ENCODE measurements around the gene ENG. TPM values are rescaled to one million over a fixed set of nuclear protein-coding genes. Genes with fewer than 3 reads are reported as not detected.
A peak's percentile ranks its signal among the peaks of the same experiment; 100 is the strongest.

ENG gene
- total and polyA plus RNA-seq, 2 of the 8 experiments (the other 6 are each of a cell fraction or from before 2014, with no cell fraction given): 1.8 to 4.4 TPM

GRCh38 chr9:127767410-127767809 lies 87.0 kb downstream of the ENG start:
- POLR2A ChIA-PET (ENCODE audit: partially characterized antibody): interaction anchor here (0.8 to 1.9 kb wide), 4 partner anchors 13 to 36 kb away, joined by 3 to 7 read pairs (median 4); partner anchors contain the start of genes CDK9 and FPGS
- no peak overlapping the region for H3K23ac ChIP-seq (ENCODE audit: insufficient read length)
- TF ChIP-seq SAP30 (IDR thresholded peaks at IDR 0.05; ENCODE audit: insufficient read depth, insufficient replicate concordance, low read length) (no peak), ZNF274 (IDR thresholded peaks at IDR 0.05; ENCODE audit: borderline replicate concordance, extremely low read depth, low read length) (no peak), ATF3 (IDR thresholded peaks at IDR 0.05; ENCODE audit: insufficient read depth, low read depth, low read length) (no peak), EZH2 (IDR thresholded peaks at IDR 0.05; ENCODE audit: low read depth, low read length, severe bottlenecking) (no peak)

More at GRCh38 chr9:127767410-127767809, 87.0 kb downstream of the ENG start:
- Histone ChIP-seq H2BK5ac (ENCODE audit: low read depth, low read length) (no peak overlapping the region), H4K91ac (replicated peaks; ENCODE audit: insufficient read length, low read length) (no peak overlapping the region), H3K4me1 (replicated peaks in 1 of 4; ENCODE audit: control insufficient read depth in 3 of 4, insufficient read depth in 4 of 4, low read length in 3 of 4) (peaks cover 4 to 23% (median 11%) of the 10 kb centered on the region in 4 experiments), H3K79me1 (ENCODE audit: low read depth, low read length) (no peaks in the 10 kb centered on the region), H3K56ac (replicated peaks; ENCODE audit: insufficient read length, low read depth, low read length) (no peak overlapping the region), H3K18ac (ENCODE audit: extremely low read depth, low read length) (no peak overlapping the region; the same call in 1 of the 2 replicates), H3K23me2 (ENCODE audit: low read depth, low read length) (no peaks in the 10 kb centered on the region; the same call in 1 of the 2 replicates), H3K9me3 (ENCODE audit: insufficient read depth in 2 of 2, low read depth in 1 of 2, low read length in 1 of 2) (no peaks in the 10 kb centered on the region), H4K5ac (ENCODE audit: insufficient read length, low read depth, low read length) (no peak overlapping the region), H3K4ac (replicated peaks; ENCODE audit: insufficient read length, low read depth, low read length) (no peak overlapping the region), H2AFZ (ENCODE audit: low read length) (no peak overlapping the region), H4K8ac (ENCODE audit: extremely low read depth, insufficient read depth, low read length) (no peak overlapping the region), H4K20me1 (replicated peaks in 1 of 2; ENCODE audit: control insufficient read depth in 1 of 2, insufficient read depth in 2 of 2, low read length in 2 of 2) (no peaks in the 10 kb centered on the region), H2BK15ac (ENCODE audit: low read length) (no peak overlapping the region), H2AK5ac (ENCODE audit: low read depth, low read length) (no peak overlapping the region), H3K27ac (ENCODE audit: low read depth, low read length) (no peak overlapping the region), H2BK12ac (ENCODE audit: low read depth, low read length) (0 out of 2 replicates have a peak overlapping the region, but pooled peaks have one; percentile 39), H3K27me3 (replicated peaks in 1 of 4; ENCODE audit: control insufficient read depth in 3 of 4, extremely low read depth in 1 of 4, insufficient read depth in 3 of 4, low read length in 3 of 4) (no peaks in the 10 kb centered on the region), H2BK20ac (ENCODE audit: low read length) (no peak overlapping the region), H3K4me2 (ENCODE audit: insufficient read depth in 1 of 2, low read depth in 2 of 2, low read length in 2 of 2) (no peak overlapping the region), H3K79me2 (ENCODE audit: control insufficient read depth in 1 of 2, insufficient read depth in 2 of 2, low read length in 2 of 2) (no peaks in the 10 kb centered on the region), H3K4me3 (ENCODE audit: extremely low read depth in 1 of 4, insufficient read depth in 2 of 4, low read depth in 3 of 4, low read length in 4 of 4) (no peak overlapping the region), H3K14ac (ENCODE audit: insufficient read length) (no peak overlapping the region), H3K36me3 (ENCODE audit: control insufficient read depth in 2 of 4, insufficient read depth in 4 of 4, low read length in 3 of 4) (no peaks in the 10 kb centered on the region), H3K9ac (replicated peaks in 1 of 4; ENCODE audit: extremely low read depth in 1 of 4, low read depth in 3 of 4, low read length in 3 of 4) (no peak overlapping the region), H2BK120ac (replicated peaks; ENCODE audit: low read depth, low read length) (no peak overlapping the region)
- CTCF ChIA-PET (ENCODE audit: partially characterized antibody): interaction anchor here (0.9 to 14.6 kb wide), 12 partner anchors 8 to 154 kb away, joined by 3 to 227 read pairs (median 6); partner anchors contain the start of genes CDK9, ENG, SH2D3C and TOR2A
- FAIRE-seq (no peak), DNase-seq (ENCODE audit: low read depth in 1 of 2, low spot score in 2 of 2) (no peak)
- 80% methylated on average over 3 of the region's 3 CpGs; no CpG with 5 or more reads in 1 of the 2 experiments for WGBS, 2 experiments (ENCODE audit: extremely low coverage in 1 of 2, insufficient coverage in 1 of 2, insufficient read length in 1 of 2, insufficient replicate concordance in 2 of 2, low coverage in 1 of 2, low lambda C conversion rate in 2 of 2, missing lambda C conversion rate in 1 of 2)
